ENCODE results near the gene TMEM143.

DNA sequence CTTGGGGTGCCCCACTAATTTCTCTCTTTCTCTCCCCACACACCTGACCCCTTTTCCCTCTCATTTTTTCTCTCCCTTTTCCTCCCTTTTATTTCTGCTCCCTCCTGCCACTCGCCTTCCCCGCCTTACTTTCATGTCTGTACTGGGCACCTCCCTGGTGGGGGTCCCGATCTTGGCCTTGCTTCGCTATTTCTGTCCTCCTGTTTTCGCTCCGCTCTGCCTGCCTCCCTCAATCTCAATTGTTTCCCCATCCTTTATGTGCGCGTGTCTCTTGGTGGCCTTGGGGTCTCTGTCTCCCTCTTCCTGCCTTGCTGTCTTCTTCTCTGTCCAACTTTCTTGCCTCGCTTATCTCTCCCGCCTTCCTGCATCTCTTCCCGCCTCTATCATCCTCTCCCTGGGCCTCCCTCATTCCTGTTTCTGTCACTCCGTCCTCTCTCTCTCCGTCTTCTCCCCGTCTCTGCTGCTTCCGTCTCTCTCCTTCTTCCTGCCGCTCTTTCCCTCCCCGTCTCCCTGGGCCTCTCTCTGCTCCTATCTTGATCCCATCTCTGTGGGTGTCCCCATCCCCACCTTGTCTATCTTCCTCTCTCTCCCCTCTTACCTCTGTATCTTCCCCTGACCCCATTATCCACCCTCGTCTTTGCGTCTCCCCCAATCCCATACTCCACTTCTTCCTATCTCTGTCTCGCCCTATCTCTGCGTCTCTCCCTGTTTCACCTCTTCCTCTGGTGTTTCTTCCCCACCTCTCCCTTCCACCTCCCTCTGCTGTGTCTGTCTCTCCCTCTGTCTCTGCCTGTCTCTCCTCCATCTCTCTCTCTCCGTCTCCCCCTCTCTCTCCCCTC, 33.7 kb upstream of the TMEM143 start:
- no peak for TF ChIP-seq POLR2A (IDR thresholded peaks at IDR 0.05)
- TF ChIP-seq, protein P1, sequence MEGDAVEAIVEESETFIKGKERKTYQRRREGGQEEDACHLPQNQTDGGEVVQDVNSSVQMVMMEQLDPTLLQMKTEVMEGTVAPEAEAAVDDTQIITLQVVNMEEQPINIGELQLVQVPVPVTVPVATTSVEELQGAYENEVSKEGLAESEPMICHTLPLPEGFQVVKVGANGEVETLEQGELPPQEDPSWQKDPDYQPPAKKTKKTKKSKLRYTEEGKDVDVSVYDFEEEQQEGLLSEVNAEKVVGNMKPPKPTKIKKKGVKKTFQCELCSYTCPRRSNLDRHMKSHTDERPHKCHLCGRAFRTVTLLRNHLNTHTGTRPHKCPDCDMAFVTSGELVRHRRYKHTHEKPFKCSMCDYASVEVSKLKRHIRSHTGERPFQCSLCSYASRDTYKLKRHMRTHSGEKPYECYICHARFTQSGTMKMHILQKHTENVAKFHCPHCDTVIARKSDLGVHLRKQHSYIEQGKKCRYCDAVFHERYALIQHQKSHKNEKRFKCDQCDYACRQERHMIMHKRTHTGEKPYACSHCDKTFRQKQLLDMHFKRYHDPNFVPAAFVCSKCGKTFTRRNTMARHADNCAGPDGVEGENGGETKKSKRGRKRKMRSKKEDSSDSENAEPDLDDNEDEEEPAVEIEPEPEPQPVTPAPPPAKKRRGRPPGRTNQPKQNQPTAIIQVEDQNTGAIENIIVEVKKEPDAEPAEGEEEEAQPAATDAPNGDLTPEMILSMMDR (IDR thresholded peaks at IDR 0.05 in 8 of 11, conservative IDR thresholded peaks at IDR 0.05 in 3 of 11), result no peak
